ENCODE data around the gene TMEM106C. TPM values are rescaled to one million over a fixed set of nuclear protein-coding genes. Genes with fewer than 3 reads are reported as not detected.

The TMEM106C gene
- polyA plus RNA-seq, 3 donors = 8.7 to 9.7 (median 9.0) TPM

- Histone ChIP-seq H2AFZ (ENCODE audit: insufficient read depth, low read depth, low read length, poor library complexity, severe bottlenecking) (no peak overlapping the region), H3K4me2 (replicated peaks; ENCODE audit: extremely low read depth, low read length, poor library complexity, severe bottlenecking) (no peak overlapping the region), H3K27me3 (ENCODE audit: control insufficient read depth in 2 of 2, insufficient read depth in 2 of 2, low read length in 2 of 2) (no peaks in the 10 kb centered on the region), H3K4me3 (replicated peaks in 1 of 3; ENCODE audit: low read depth in 2 of 3, low read length in 3 of 3) (no peak overlapping the region), H4K20me1 (ENCODE audit: insufficient read depth, low read length) (no peaks in the 10 kb centered on the region), H3K27ac (ENCODE audit: low read depth in 1 of 2, low read length in 2 of 2) (no peak overlapping the region), H3K4me1 (ENCODE audit: control insufficient read depth in 1 of 2, insufficient read depth in 2 of 2, low read length in 2 of 2) (no peaks in the 10 kb centered on the region), H3K9ac (ENCODE audit: insufficient read depth, low read length, poor library complexity, severe bottlenecking) (no peak overlapping the region), H3K36me3 (replicated peaks in 1 of 2; ENCODE audit: control insufficient read depth in 1 of 2, insufficient read depth in 2 of 2, low read length in 2 of 2) (no peaks in the 10 kb centered on the region), H3K79me2 (ENCODE audit: insufficient read depth, low read length) (no peaks in the 10 kb centered on the region), H3K9me3 (replicated peaks in 1 of 2; ENCODE audit: control insufficient read depth in 1 of 2, insufficient read depth in 1 of 2, low read length in 2 of 2) (no peaks in the 10 kb centered on the region)
- H3K36me3 Mint-ChIP-seq = no peaks in the 10 kb centered on the region
- no peaks in the 10 kb centered on the region for H3K9me3 Mint-ChIP-seq
- TF ChIP-seq CTCF (IDR thresholded peaks at IDR 0.05) = no peak
- 92% methylated on average over 10 of the region's 17 CpGs for WGBS (ENCODE audit: insufficient coverage)
- DNase-seq = no peak
- intact Hi-C loops (cut with micrococcal nuclease) = no loop called here
- no peak overlapping the region for H3K27ac Mint-ChIP-seq
- no peaks in the 10 kb centered on the region for H3K4me1 Mint-ChIP-seq
- H3K4me3 Mint-ChIP-seq = no peak overlapping the region
- H3K27me3 Mint-ChIP-seq (ENCODE audit: low read depth in 3 of 3) = peaks cover 3 to 6% (median 5%) of the 10 kb centered on the region in 3 donors
These were observed 17.5 kb downstream of the TMEM106C start for GRCh38 chr12:47980779-47981495.

GRCh38 chr12:47981496-47982260 lies 18.3 kb downstream of the TMEM106C start:
- no peaks in the 10 kb centered on the region for H3K4me1 Mint-ChIP-seq
- Histone ChIP-seq H4K20me1 (ENCODE audit: insufficient read depth, low read length) (no peaks in the 10 kb centered on the region), H3K79me2 (ENCODE audit: insufficient read depth, low read length) (no peaks in the 10 kb centered on the region), H3K4me3 (replicated peaks in 1 of 3; ENCODE audit: low read depth in 2 of 3, low read length in 3 of 3) (no peak overlapping the region), H3K4me1 (ENCODE audit: control insufficient read depth in 1 of 2, insufficient read depth in 2 of 2, low read length in 2 of 2) (no peaks in the 10 kb centered on the region), H3K36me3 (replicated peaks in 1 of 2; ENCODE audit: control insufficient read depth in 1 of 2, insufficient read depth in 2 of 2, low read length in 2 of 2) (no peaks in the 10 kb centered on the region), H3K4me2 (replicated peaks; ENCODE audit: extremely low read depth, low read length, poor library complexity, severe bottlenecking) (no peak overlapping the region), H3K9ac (ENCODE audit: insufficient read depth, low read length, poor library complexity, severe bottlenecking) (no peak overlapping the region), H3K27me3 (ENCODE audit: control insufficient read depth in 2 of 2, insufficient read depth in 2 of 2, low read length in 2 of 2) (no peaks in the 10 kb centered on the region), H2AFZ (ENCODE audit: insufficient read depth, low read depth, low read length, poor library complexity, severe bottlenecking) (no peak overlapping the region), H3K9me3 (replicated peaks in 1 of 2; ENCODE audit: control insufficient read depth in 1 of 2, insufficient read depth in 1 of 2, low read length in 2 of 2) (no peaks in the 10 kb centered on the region), H3K27ac (ENCODE audit: low read depth in 1 of 2, low read length in 2 of 2) (no peak overlapping the region)
- H3K9me3 Mint-ChIP-seq = no peaks in the 10 kb centered on the region
- TF ChIP-seq CTCF (IDR thresholded peaks at IDR 0.05) = no peak
- H3K27me3 Mint-ChIP-seq (ENCODE audit: low read depth in 3 of 3) = peaks cover 3 to 8% (median 5%) of the 10 kb centered on the region in 3 donors
- H3K27ac Mint-ChIP-seq = no peak overlapping the region
- WGBS (ENCODE audit: insufficient coverage) = 89% methylated on average over 9 of the region's 20 CpGs
- H3K4me3 Mint-ChIP-seq = no peak overlapping the region
- no peak for DNase-seq
- intact Hi-C loops (cut with micrococcal nuclease) = no loop called here
- H3K36me3 Mint-ChIP-seq = no peaks in the 10 kb centered on the region
